Endodermal cell (in vitro differentiated cells): ENCODE results near the gene PRKCG. TPM values are rescaled to one million over a fixed set of nuclear protein-coding genes. Genes with fewer than 3 reads are reported as not detected.

Experiments
- DNase-seq: peaks from one replicate; pipeline ENCODE4 v3.0.0-alpha.2; 2017
- H3K27ac ChIP-seq: 2 replicates; pipeline ENCODE4 v1.5.1; 2013; ENCODE audit warnings: mild to moderate bottlenecking, low read depth, low read length, moderate library complexity
- H3K27me3 ChIP-seq: 2 replicates; pipeline ENCODE4 v1.6.1; 2013; ENCODE audit warnings: mild to moderate bottlenecking, low read length, moderate library complexity; ENCODE audit not compliant: insufficient read depth, control insufficient read depth, poor library complexity, severe bottlenecking
- H3K36me3 ChIP-seq: 2 replicates; pipeline ENCODE4 v1.7.0; 2013; ENCODE audit warnings: mild to moderate bottlenecking, low read length, moderate library complexity; ENCODE audit not compliant: control insufficient read depth, insufficient read depth
- H3K4me1 ChIP-seq: one replicate; pipeline ENCODE4 v1.7.0; 2013; ENCODE audit warnings: low read length; ENCODE audit not compliant: control insufficient read depth, insufficient read depth
- H3K4me3 ChIP-seq: 2 replicates; pipeline ENCODE4 v1.5.1; 2013; ENCODE audit warnings: mild to moderate bottlenecking, low read length, moderate library complexity
- H3K9ac ChIP-seq: 2 replicates; pipeline ENCODE4 v1.6.1; 2013; ENCODE audit warnings: mild to moderate bottlenecking, low read length, moderate library complexity; ENCODE audit not compliant: poor library complexity, severe bottlenecking; ENCODE audit errors: extremely low read depth
- H3K9me3 ChIP-seq: 2 replicates; pipeline ENCODE4 v1.6.1; 2013; ENCODE audit warnings: mild to moderate bottlenecking, low read length, moderate library complexity; ENCODE audit not compliant: control insufficient read depth
- H3K27ac Mint-ChIP-seq: 2 replicates; pipeline ENCODE4 v1.8.0; 2020; ENCODE audit warnings: mixed read lengths
- H3K27me3 Mint-ChIP-seq: 2 replicates; pipeline ENCODE4 v1.8.0; 2021; ENCODE audit warnings: mild to moderate bottlenecking, mixed read lengths; ENCODE audit not compliant: insufficient read depth
- H3K36me3 Mint-ChIP-seq: 2 replicates; pipeline ENCODE4 v1.8.0; 2020; ENCODE audit warnings: low read depth, mixed read lengths
- H3K4me1 Mint-ChIP-seq: 2 replicates; pipeline ENCODE4 v1.8.0; 2020; ENCODE audit warnings: mixed read lengths
- H3K4me3 Mint-ChIP-seq: 2 replicates; pipeline ENCODE4 v1.8.0; 2020; ENCODE audit warnings: mild to moderate bottlenecking, moderate library complexity, mixed read lengths
- H3K9me3 Mint-ChIP-seq: 2 replicates; pipeline ENCODE4 v1.8.0; 2020; ENCODE audit warnings: mild to moderate bottlenecking, mixed read lengths
- WGBS, 2 experiments: methylation state at CpG; one replicate each; pipeline versions ENCODE4 v1.1.5 to v1.1.7; 2013; ENCODE audit warnings: missing lambda C conversion rate in 2 of 2, mixed read lengths in 1 of 2; ENCODE audit not compliant: insufficient coverage in 1 of 2, insufficient read length in 1 of 2; 5-methylcytosine and 5-hydroxymethylcytosine counted together
- total RNA-seq, 2 donors: library from RNA; stranded (reverse); fragmentation: NEBNext Ultra II Directional in 1 of 2; extraction: Animal tissue kit (Norgen Biotek cat#: 25700) in 1 of 2; gene quantifications; 2 replicates in 1 of 2; 3 replicates in 1 of 2; pipeline ENCODE4 v1.2.1, GENCODE V29; 2021
- TF ChIP-seq, protein P1 (sequence below): fragments of 200-600 bp; sonication (generic); conservative IDR thresholded peaks from 2 replicates; pipeline ENCODE4 v1.5.0; 2021; ENCODE audit warnings: antibody characterized with exemption, mild to moderate bottlenecking

The PRKCG gene
- total RNA-seq, 2 donors from 2014 or later, result 2.7 to 5.6 TPM

DNA sequence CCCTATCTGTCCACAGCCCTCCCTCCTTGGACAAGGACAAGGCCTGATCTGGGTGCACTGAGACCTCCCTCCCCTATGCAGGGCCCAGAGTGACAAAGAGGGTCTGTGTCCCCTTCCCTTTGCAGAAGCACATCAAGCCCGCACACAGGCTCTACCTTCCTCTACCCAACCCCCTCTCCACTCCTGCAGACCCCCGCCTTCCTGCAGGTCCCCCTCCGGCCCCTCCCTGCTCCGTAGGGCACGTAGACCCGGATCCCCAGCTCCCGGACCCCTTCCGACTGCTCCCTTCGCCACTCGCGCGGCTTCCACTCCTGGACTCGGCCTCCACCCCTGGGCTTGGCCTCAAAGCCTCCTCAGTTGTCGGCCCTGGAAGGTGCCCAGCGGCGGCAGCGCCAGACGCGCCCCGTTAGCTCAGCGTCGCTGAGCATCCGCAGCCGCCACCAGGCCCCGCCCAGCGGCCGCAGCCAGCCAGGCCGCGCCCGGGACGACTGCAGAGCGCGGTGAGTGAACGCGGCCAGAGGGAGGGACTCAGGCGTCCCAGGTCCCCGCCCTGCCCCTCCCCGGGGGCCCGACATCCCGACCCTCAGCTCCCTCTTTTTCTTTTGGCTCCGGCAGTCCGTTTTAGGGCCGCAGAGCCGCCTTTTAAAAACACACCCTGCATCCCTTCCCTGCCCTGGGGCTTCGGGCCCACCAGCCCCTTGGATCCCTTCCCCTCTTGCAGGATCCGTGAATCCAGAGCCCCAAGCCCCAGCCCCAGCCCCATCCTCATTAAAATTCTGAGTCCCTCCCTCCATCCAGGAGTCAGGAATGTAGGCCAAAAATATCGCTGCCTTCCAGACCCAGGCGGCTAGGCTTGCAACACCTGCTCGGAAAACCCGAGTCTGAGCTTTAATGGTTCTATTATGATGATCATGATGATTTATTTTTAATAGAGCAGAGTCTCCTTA lies 15.8 kb upstream of the PRKCG start:
- H3K4me3 ChIP-seq, result peak overlapping the region; percentile 84
- no peaks in the 10 kb centered on the region for H3K9me3 ChIP-seq
- peaks cover 9% of the 10 kb centered on the region for H3K36me3 Mint-ChIP-seq
- H3K27me3 ChIP-seq, result no peaks in the 10 kb centered on the region
- H3K9me3 Mint-ChIP-seq, result no peaks in the 10 kb centered on the region
- TF ChIP-seq, protein P1, sequence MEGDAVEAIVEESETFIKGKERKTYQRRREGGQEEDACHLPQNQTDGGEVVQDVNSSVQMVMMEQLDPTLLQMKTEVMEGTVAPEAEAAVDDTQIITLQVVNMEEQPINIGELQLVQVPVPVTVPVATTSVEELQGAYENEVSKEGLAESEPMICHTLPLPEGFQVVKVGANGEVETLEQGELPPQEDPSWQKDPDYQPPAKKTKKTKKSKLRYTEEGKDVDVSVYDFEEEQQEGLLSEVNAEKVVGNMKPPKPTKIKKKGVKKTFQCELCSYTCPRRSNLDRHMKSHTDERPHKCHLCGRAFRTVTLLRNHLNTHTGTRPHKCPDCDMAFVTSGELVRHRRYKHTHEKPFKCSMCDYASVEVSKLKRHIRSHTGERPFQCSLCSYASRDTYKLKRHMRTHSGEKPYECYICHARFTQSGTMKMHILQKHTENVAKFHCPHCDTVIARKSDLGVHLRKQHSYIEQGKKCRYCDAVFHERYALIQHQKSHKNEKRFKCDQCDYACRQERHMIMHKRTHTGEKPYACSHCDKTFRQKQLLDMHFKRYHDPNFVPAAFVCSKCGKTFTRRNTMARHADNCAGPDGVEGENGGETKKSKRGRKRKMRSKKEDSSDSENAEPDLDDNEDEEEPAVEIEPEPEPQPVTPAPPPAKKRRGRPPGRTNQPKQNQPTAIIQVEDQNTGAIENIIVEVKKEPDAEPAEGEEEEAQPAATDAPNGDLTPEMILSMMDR, result no peak
- H3K27ac ChIP-seq, result peak overlapping the region; percentile 100
- peak overlapping the region; percentile 99 for H3K9ac ChIP-seq
- peaks cover 9% of the 10 kb centered on the region for H3K36me3 ChIP-seq
- no peaks in the 10 kb centered on the region for H3K4me1 ChIP-seq
- peak overlapping the region; percentile 98 for H3K4me3 Mint-ChIP-seq
- WGBS, 2 experiments, result 0 to 5% methylated on average over 17 to 50 of the region's 50 CpGs
- peaks cover 6% of the 10 kb centered on the region for H3K27me3 Mint-ChIP-seq
- peak overlapping the region; percentile 99 for H3K27ac Mint-ChIP-seq
- H3K4me1 Mint-ChIP-seq, result peaks cover 17% of the 10 kb centered on the region
- DNase-seq, result peak; percentile 87

DNA sequence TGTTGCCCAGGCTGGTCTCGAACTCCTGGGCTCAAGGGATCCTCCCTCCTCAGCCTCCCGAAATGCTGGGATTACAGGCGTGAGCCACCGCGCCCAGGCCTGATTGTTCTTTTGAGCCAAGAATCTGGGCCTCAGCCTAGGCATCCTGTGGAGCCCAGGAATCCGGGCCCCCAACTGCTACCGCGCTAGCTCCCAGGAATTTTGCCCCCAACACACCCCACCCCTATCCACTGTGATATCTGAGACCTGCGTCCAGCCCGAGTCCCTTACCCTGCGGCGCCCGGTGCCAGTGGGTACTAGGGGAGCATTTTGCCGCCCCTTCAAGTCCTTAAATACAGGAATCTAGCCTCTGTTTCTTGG lies 15.2 kb upstream of the PRKCG start:
- 17 to 22% methylated on average over 10 to 14 of the region's 14 CpGs for WGBS, 2 experiments
- Histone ChIP-seq H3K9me3 (no peaks in the 10 kb centered on the region), H3K4me3 (peak overlapping the region; percentile 84), H3K4me1 (no peaks in the 10 kb centered on the region), H3K27me3 (no peaks in the 10 kb centered on the region), H3K27ac (peak overlapping the region; percentile 100), H3K36me3 (peaks cover 14% of the 10 kb centered on the region), H3K9ac (peak overlapping the region; percentile 99)
- Mint-ChIP-seq H3K9me3 (no peaks in the 10 kb centered on the region), H3K27ac (peak overlapping the region; percentile 99), H3K36me3 (peaks cover 14% of the 10 kb centered on the region), H3K27me3 (peaks cover 3% of the 10 kb centered on the region), H3K4me1 (peaks cover 17% of the 10 kb centered on the region), H3K4me3 (peak overlapping the region; percentile 98)
- TF ChIP-seq, protein P1, result no peak
- DNase-seq, result peak; percentile 88

DNA sequence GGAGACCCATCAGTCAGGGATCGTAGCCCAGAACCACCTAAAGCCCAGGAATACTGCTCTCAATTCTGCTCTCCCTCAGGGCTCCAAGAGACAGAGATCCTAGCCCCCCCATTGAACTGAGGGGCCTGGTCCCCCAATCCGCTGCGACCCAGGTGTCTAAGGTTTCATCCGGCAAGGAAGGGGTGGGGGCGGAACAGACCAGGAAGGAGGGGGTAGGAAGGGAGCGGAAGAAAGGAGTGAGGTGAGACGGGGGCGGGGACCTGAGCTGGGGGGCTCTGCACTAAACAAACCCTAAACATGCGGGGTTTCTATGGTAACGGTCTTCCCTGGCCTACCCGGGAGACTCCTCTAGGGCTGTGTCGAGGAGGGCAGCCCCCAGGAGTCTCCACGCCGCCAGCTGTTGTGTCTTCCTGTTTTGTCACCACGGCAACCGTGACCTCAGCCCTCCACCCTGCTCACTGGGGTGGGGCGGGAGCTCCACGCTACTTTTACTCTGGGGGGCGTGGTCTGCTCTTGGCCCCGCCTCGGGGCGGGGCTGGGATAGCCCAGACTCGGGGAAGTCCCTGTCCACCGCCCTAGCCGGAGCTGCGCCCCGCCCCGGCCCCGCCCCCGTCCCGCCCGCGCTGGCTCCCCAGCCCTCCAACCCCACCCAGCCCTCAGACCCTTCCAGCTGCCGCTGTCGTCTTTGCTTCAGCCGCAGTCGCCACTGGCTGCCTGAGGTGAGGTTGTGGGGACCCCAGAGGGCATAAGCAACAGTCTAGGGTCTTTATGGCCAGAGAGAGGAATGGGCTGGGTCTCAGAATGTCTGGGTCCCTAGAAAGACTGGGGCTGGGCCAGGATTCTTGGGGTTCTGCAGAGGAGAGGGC lies 14.5 kb upstream of the PRKCG start, which contains the start of gene MYADM:
Gene MYADM, plus strand, starts transcription at position 659 of the 866 bp plus-strand sequence. CDS start 5,647 bp downstream, outside the sequence.
- Histone ChIP-seq H3K4me3 (peak within 1 kb of the TSS; percentile 95), H3K27me3 (no peaks in the 10 kb centered on the region), H3K36me3 (peaks cover 16% of the 10 kb centered on the region), H3K9ac (peak within 1 kb of the TSS; percentile 99), H3K9me3 (no peaks in the 10 kb centered on the region), H3K27ac (peak within 1 kb of the TSS; percentile 100), H3K4me1 (no peaks in the 10 kb centered on the region)
- 3 to 5% methylated on average over 9 to 26 of the region's 37 CpGs for WGBS, 2 experiments
- Mint-ChIP-seq H3K36me3 (peaks cover 14% of the 10 kb centered on the region), H3K27ac (peak within 1 kb of the TSS; percentile 99), H3K27me3 (peaks cover 3% of the 10 kb centered on the region), H3K9me3 (no peaks in the 10 kb centered on the region), H3K4me1 (peaks cover 17% of the 10 kb centered on the region), H3K4me3 (peak within 1 kb of the TSS; percentile 98)
- TF ChIP-seq, protein P1, result no peak
- DNase-seq, result peak; percentile 100
